NCI-H226 (cell line): Measurements from ENCODE around the gene PTPRN2.

Experiments
- DNase-seq: peaks from one replicate; pipeline ENCODE4 v3.0.0-alpha.2; 2015

Gene PTPRN2

GRCh38 chr7:157881048-157881771 is 706.4 kb downstream of the PTPRN2 start:
- no peak for DNase-seq

DNA sequence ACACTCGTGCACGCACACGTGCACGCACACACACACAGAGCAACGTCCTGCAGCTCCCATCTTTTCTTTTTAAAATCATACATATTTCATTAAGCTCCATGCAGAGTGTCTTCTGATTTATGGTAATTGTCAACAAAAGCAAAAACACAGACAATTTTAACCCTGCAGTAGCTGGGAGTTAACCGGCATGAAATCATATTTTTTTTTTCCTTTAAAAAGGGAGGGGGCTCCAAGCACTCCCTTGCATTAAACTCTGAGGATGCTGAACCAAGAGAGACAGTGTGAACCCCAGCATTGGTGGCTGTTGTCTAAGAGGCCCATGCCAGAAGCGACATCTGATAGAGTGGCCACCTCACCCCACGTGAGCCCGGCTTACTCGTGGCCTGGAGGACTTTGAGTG is 708.2 kb downstream of the PTPRN2 start:
- DNase-seq: no peak

DNA sequence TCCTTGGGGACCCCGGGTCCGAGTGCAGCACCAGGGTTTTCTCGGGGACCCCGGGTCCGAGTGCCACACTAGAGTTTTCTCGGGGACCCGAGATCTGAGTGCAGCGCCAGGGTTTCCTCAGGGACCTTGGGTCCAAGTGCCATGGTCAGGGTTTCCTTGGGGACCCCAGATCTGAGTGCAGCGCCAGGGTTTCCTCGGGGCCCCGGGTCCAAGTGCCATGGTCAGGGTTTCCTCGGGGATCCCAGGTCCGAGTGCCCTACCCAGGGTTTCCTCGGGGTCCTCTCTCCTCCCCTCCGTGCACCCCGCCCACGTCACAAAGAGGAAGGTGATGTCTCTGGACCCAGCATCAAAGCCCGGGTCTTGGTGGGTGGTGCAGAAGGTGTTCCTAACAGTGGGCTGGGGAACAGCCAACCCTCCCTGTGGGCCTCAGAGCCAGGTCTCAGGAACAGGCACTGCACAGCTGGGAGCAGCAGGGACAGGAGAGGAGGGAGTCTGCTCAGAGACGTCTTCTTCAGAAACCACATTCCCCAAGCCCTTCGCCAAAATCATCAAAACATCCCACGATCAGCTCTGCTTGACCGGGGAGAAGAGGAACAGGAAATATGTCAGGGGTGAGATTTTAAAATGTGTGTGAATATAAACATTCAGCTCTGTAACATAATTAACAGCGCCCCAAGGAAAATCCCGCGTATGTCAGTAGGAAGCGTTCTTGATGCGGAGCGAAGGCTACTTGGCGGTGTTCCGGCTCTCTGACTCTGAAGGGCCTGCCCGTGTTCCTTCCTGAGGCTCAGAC is 710.1 kb downstream of the PTPRN2 start:
- DNase-seq: no peak

DNA sequence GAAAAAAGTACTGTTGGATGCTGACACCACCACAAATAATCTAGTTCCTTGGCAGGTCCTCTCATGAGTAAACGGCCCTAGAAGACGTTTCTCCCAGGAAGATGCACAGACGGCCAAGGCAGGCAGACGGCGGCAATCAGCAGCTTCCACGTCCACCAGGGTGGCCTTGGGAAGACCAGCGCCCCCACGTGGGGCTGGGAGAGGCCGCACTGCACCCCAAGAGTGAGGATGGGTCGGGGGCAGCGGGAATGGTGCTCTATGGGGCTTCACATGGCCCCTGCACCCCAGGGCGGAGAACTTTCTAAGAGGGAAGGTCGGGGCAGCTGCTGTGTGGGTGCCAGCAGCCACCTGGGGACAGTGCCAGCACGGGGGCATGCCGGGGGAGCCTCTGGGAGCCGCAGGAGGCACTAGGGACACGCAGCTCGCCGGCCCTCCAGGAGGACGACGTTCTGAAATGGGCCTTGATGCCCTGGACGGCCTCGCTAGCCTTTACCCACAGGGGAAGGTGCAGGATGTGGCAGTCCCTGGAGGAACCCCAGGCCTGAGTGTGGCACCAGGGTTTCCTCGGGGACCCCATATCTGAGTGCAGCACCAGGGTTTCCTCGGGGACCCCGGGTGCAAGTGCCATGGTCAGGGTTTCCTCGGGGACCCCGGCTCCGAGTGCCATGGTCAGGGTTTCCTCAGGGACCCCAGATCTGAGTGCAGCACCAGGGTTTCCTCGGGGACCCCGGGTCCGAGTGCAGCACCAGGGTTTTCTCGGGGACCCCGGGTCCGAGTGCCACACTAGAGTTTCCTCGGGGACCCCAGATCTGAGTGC is 710.9 kb downstream of the PTPRN2 start:
- no peak for DNase-seq

GRCh38 chr7:157875230-157876179 is 712.1 kb downstream of the PTPRN2 start:
- no peak for DNase-seq

DNA sequence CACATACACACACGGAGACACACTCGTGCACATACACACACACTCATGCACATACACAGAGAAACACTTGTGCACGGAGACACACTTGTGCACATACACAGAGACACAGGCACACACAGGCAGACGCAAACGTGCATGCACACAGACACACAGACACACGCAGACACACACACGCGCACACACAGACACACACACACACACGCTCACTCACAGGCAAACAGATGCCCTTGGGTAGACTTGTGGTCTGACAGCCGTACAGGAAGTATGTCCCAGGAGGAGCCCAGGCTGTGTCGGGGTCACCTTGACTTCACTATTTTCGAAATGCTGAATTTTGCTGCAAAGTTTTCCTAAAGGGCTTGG is 712.8 kb downstream of the PTPRN2 start:
- no peak for DNase-seq

GRCh38 chr7:157874208-157874816 is 713.3 kb downstream of the PTPRN2 start:
- no peak for DNase-seq

DNA sequence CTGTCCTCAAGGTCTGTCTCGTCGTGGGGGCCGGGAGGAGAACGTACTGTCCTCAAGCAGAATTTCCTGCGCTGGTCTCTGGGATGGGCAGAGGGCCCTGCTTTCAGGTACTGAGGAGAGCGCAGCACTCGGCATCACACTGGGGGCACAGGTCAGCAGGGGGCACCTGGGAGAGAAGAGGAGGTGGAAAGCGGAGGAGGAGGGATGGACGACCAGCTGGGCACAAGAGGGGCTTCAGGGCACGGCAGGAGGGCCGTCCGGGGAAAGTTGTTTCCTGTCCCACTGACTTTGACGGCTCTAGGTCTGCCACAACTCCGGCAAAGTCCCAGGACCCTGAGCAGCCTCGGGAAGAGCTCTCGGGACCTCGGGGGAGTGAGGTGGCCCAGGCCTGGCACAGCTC is 714.0 kb downstream of the PTPRN2 start:
- no peak for DNase-seq

GRCh38 chr7:157873181-157873580 is 714.4 kb downstream of the PTPRN2 start:
- DNase-seq: no peak

DNA sequence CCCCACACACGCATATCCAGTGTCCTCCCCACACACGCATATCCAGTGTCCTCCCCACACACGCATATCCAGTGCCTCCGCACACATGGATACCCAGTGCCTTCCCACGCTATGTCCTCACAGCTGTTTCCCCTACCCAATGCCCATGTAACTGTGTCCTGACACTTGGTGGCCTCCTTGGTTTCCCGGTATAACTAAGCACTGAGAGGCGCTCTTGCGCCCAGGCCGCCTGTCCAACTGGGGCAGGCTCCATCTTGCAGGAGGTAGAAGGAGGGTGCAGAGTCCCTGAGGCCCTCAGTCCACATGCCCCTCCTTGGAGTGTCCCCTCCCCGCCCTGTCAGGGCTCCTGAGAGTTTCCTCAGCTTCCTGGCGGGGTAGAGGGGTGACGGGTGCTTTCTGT is 715.2 kb downstream of the PTPRN2 start:
- no peak for DNase-seq

DNA sequence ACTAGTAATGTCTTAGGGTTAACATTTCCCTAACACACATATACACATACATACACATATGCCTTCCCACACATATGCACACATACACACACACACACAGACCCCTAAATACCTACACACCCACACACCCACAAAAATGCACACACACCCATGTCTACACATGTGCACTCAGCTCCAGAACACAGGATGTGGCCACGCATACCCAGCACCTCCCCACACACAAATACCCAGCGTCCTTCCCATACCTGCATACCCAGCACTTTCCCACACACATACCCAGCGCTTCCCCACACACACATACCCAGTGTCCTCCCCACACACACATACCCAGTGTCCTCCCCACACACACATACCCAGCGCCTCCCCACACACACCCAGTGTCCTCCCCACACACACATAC is 715.9 kb downstream of the PTPRN2 start:
- DNase-seq: no peak

GRCh38 chr7:157870644-157871290 is 716.9 kb downstream of the PTPRN2 start:
- no peak for DNase-seq

DNA sequence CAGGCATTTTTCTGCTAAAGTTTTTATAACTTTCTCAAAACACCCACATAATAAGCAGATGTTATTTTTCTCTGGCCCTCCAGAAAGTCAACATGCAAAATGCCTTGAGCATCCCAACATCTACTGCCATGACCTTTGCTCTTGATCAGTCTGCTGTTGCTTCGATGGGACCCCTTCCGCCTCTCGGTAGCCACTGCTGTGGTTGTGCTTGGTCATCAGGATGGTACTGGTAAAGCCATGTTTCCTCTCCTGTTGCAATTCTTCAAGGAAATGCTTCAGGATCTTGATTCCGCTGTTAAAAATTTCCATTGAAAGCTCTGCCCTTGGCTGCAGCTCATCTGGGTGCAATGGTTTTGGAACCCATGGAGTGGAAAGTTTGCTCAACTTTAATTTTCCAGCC is 717.8 kb downstream of the PTPRN2 start:
- DNase-seq: no peak

GRCh38 chr7:157867685-157868305 is 719.8 kb downstream of the PTPRN2 start:
- no peak for DNase-seq

- no peak for DNase-seq
Measured at GRCh38 chr7:157866336-157866924, 721.2 kb downstream of the PTPRN2 start.

- no peak for DNase-seq
Measured at GRCh38 chr7:157865351-157866165, 722.1 kb downstream of the PTPRN2 start.

DNA sequence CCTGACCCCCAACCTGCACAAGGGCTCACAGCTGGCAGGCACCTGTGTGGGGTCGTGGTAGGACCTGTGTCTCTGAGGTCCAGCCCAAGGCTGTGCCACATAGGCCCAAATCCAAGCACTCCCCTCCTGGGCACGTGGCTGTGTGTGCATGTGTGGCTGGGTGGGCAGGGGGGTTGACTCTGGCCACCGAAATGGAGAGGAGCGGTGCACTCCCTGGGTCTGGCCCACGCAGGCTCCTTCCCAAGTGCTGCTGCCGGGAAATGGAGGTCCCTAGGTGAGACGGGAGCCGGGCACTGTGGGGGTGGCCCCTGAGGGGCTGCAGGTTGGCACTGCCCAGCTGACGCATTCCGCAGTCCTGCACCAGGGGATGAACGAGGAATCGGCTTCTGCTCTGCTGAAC is 722.7 kb downstream of the PTPRN2 start:
- DNase-seq: no peak

DNA sequence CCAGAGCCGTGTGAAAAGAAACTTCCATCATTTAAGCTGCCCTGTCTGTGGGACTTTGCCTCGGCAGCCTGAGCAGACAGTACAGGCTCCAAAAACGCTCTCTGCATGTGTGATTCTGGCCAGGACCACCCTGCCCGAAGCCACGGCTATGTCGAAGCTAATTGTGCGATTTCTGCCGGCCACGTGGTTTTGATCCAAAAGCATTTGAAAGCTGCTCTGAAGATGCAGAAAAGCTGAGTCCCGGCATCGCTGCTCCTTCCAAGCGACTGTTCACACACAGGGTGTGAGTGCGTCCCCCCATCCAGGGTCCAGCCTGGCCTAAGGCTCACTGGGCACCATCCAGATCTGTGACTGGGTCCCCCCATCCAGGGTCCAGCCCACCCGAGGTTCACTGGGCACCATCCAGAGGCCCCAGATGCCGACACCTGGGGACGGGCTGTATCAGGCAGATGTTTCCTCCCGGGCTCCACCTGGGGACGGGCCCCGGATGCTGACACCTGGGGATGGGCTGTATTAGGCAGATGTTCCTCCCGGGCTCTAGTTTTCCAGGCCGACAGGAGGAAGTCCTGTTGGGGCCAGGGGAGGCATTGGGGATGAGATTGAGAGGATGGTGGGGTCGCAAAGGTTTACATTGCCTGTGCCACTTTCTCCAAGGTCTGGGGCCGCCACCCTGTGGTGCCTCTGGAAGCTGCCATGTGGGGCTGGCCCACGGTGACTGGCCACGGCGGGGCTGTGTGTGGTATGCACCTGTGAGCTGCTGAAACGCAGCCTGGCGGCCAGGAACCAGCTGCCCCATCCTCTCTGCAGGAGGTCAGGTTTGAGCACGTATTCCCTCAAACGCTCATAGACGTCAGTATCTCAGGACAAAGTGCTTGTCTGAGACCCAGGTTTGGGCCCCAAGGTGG is 723.5 kb downstream of the PTPRN2 start:
- DNase-seq: no peak

DNA sequence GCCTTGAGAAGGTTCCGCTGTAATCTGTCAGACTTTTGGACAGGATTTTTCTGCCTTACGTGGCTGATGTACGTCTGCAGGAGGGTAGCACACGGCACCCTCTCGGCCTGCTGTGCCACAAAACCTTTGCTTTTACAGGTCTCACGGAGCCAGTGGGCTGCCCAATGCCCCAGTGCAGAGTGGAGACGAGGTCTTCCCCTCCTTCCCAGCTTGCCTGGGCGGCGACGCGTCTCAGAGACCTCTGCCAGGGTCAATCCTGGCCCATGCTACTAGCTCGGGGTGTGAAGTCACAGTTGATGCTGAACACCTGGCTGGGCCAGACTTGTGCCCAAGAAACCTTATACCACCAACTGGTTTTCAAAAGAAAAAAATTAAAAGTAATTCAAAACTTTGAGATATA is 724.4 kb downstream of the PTPRN2 start:
- no peak for DNase-seq
